ENCODE measurements around the gene STXBP4. TPM values are rescaled to one million over a fixed set of nuclear protein-coding genes. Genes with fewer than 3 reads are reported as not detected.

STXBP4 gene
- total and polyA plus RNA-seq, 2 experiments from 2014 or later = 25.0 to 52.1 TPM

GRCh38 chr17:55090079-55090492 is 121.5 kb downstream of the STXBP4 start (continued):
- no peak for TF ChIP-seq ZNF462 (CRISPR knock-in tag; IDR thresholded peaks at IDR 0.05)
- no peak for TF ChIP-seq ZNF331 (CRISPR knock-in tag; IDR thresholded peaks at IDR 0.05; ENCODE audit: low read depth)
- no peak for TF ChIP-seq ZNF114 (CRISPR knock-in tag; IDR thresholded peaks at IDR 0.05)
- TF ChIP-seq CREB1 (CRISPR knock-in tag; IDR thresholded peaks at IDR 0.05; ENCODE audit: low read depth) = no peak
- TF ChIP-seq ETS1 (IDR thresholded peaks at IDR 0.05) = no peak
- no peak for TF ChIP-seq CTCF (conservative IDR thresholded peaks at IDR 0.05; ENCODE audit: low read depth in 2 of 2)
- TF ChIP-seq JUNB (IDR thresholded peaks at IDR 0.05; ENCODE audit: unreplicated experiment) = no peak
- no peak for TF ChIP-seq POLR2AphosphoS5 (IDR thresholded peaks at IDR 0.05; ENCODE audit: low read depth)
- no peak for TF ChIP-seq NANOG (IDR thresholded peaks at IDR 0.05; ENCODE audit: borderline replicate concordance)
- TF ChIP-seq STAT1 (IDR thresholded peaks at IDR 0.05; ENCODE audit: unreplicated experiment) = no peak
